Lung microvascular endothelial cell (primary cell): ENCODE data around the gene MAP2K3. TPM values are rescaled to one million over a fixed set of nuclear protein-coding genes. Genes with fewer than 3 reads are reported as not detected.

ENCODE experiments used
- DNase-seq, 2 donors: peaks; one replicate each; pipeline versions ENCODE4 v3.0.0 to v3.0.0-alpha.2; 2010; ENCODE audit warnings: low read depth in 2 of 2
- total RNA-seq: library from RNA; depleted of rRNA; stranded (reverse); fragments of >200 nt; gene quantifications from 2 replicates; pipeline ENCODE4 v1.2.1, GENCODE V29; 2014

The MAP2K3 gene
- total RNA-seq, 1 donor from 2014 or later, result 10.7 TPM

DNA sequence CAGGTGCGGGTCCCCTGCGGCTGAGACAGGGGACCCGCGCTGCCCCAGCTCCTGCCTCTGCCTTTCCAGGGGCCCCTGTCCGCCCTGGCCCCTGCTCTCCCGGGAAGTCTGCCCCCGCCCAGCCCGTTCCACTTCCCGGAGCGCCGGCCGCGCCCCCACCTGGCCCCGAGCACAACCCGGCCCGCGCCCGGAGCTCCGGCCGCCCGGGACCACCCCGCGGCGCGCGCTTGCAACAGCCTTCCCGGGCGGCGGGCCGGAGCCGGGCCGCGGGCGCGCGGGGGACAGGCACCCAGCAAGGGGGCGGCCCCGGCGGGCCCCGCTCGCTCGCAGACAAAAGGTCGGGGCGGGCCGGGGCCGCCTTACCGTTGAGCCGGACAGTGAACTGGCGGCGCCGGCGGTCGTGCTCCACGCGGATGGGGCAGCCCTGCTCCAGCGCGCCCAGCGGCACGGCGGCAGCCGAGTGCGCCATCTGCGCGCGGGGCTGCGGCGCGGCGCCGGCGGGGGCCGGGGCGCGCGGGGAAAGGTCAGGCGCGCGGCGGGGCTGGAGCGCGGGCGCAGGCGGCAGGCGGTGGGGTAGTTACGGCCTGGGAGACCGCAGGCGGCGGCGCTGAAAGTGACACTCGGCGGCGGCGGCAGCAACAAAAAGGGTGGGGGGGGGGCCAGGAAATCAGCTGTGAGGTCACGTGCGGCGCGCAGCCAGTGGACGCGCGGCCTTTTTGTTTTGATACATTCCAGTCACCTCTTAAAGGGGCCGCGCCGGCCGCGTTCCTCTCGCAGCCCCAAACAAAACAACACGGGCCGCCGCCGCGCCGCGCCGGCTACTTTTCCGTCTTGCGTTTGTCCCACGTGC, 31.5 kb upstream of the MAP2K3 start, which contains the start of gene NATD1:
NATD1 (minus strand) TSS at position 615 of the 850 bp plus-strand sequence; CDS start at position 469, 146 bp downstream.
- DNase-seq, result peak; percentile 87 to 91

DNA sequence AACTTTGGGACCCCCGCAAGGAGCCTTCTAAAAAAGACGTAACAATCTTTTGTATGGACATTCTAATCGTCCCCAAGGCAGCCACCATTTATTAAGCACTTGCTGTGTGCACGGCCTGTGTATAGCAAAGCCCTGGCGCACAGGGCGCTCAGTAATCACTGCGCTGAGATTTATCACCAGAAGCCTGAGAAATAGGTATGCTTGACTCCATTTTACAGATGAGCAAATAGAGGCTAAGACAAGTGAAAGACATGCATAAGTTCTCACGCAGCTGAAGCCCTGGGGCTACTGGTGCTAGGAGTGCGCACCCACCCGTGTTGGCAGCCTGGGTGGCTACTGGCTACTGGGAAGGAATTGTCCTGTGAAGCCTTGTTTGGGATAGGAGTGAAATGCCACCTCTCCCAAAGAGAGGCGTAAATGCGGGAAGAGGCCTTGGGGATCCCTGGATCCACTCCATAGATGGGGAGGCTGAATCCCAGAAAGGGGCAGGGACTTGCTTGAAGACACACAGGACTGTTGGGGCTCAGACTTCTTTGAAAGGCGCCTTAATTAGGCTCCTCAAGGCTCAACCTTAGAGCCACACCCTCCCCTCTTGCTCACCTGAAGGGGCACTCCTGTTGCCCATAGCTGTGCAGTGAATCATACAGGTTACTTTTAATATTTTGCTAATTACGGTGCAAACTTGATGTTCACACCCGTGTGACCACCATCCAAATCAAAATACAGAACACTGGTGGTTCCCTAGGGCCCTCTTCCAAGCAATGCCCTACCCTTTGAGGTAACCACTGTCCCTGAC, 30.7 kb upstream of the MAP2K3 start:
- no peak for DNase-seq

GRCh38 chr17:21258593-21258992, 25.9 kb upstream of the MAP2K3 start:
- DNase-seq, result no peak

GRCh38 chr17:21262259-21262993, 22.1 kb upstream of the MAP2K3 start:
- DNase-seq, result no peak

DNA sequence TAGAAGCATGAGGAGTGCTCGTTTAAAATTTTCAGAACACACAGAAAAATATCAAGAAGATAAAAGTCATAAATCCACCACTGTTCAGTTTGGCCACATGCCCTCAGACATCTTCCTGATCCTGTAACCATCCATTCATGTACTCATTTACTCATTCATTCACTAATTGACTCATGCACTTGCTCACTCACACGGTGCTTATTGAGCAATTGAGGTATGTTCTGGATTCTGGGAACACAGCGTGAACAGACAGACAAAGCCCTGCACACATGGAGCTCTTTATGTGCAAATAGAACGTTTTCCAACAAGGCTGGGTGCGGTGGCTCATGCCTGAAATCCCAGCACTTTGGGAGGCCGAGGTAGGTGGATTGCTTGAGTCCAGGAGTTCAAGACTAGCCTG, 21.1 kb upstream of the MAP2K3 start:
- no peak for DNase-seq

DNA sequence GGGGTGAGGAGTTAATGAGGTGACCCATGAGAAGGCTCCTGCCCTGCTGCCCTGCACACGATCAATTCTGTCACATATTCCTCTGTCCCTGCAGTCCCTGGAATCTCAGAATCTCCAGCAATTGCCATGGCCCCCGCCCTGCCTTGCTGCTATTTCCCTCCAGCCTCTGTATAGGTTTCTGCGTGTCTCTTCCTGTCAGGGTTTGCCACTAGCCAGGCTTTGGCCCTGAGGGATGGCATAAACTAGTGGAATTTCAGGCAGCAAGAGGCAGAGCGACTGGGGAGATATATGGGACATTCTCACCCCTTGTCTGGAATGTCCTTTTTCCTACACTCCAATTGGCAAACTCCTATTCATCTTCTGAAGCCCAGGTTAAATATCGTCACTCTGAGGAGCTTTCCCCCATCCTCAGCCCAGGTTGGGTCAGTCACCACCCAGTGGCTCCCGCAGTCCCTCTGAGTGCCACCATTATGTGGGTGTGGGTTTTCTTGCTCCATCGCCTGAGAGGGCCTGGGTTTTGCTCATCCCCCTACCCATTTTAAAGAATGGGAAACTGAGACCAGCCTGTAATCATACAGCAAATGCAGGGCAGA, 15.8 kb upstream of the MAP2K3 start:
- DNase-seq, result no peak

GRCh38 chr17:21269394-21269793, 15.1 kb upstream of the MAP2K3 start:
- no peak for DNase-seq

- no peak for DNase-seq
These were observed 12.9 kb upstream of the MAP2K3 start for GRCh38 chr17:21271454-21272183.

GRCh38 chr17:21272250-21272649, 12.3 kb upstream of the MAP2K3 start:
- DNase-seq, result no peak

DNA sequence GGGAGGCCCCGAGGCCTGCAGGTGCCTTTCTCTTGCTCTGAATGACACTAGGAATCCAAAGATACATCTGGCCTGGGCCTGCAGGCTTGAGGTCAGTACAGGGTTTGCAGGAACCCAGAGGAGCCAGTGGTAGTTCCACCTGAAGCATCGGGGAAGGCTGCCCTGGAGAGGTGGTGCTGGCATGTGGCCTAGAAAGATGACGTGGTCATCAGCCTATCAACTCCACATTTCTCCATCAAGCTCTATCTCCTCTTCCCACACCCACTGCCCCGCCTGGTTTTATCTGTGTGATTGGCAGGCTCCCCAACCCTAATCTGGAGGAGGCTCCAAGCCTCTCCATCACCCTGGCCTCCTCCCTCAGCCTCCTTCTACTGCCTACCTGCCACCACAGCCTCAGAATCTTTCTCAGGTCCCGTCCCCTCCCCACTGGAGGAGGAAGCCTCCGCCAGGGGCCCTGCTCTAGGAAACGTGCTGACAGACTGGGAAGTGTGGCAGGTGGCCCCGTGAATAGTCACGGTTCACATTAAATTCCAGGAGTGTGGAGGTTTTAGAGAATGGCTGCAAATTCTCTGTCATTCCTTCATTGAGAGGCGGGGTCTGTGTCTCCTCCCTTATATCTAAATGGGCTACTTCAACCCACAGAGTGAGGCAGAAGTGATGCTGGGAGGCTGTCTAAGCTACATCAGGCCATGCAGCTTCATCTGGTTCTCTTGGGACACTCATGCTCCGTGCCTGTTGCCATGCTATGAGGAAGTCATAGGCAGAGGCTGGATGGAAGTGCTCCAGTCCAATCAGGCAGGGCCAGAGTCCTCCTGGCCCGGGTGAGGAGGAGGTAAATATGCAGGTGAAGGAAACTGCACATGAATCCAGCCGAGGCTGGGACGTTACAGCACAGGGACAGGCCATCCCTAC, 11.4 kb upstream of the MAP2K3 start:
- no peak for DNase-seq

- DNase-seq, result no peak
These were observed 9.4 kb upstream of the MAP2K3 start for GRCh38 chr17:21275047-21275578.

- peak; percentile 77 to 81 for DNase-seq
These were observed 8.8 kb upstream of the MAP2K3 start for GRCh38 chr17:21275579-21276263.

DNA sequence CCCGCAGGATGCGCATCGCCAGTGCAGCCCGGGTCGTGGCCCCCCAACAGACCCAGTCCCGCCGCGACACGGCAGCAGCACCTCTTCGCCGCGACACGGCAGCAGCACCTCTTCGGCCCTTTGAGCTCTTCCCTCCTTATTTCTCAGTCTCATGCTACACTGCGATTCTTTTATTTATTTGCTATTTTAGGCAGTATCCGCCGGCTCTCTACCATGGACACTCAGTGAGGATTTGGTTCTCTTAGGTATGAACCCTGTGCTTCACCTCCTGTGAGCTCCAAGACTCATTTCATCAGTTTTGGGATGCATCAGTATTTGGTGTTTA, 8.3 kb upstream of the MAP2K3 start:
- no peak for DNase-seq

- DNase-seq, result no peak
These were observed 7.2 kb upstream of the MAP2K3 start for GRCh38 chr17:21277332-21277731.

- peak in 1 of 2 donors; percentile 58 for DNase-seq
These were observed 5.9 kb upstream of the MAP2K3 start for GRCh38 chr17:21278450-21279197.

DNA sequence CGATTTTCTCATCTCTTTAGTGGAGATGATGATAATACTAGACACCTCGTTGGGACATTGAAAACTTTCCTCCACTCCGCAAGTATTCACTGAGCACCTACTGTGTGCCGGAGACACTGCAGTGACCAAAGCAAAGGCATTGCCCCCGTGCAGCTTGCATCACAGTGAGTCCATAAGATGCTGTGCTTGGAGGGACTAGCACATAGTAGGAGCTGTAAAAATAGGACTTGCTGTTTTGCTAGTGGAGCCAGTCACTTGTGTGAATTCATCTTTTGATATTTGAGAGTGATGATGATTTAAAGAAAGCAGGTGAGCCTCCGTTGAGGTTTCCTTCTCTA, 5.3 kb upstream of the MAP2K3 start:
- no peak for DNase-seq

GRCh38 chr17:21279582-21279981, 4.9 kb upstream of the MAP2K3 start:
- no peak for DNase-seq

GRCh38 chr17:21280081-21280518, 4.4 kb upstream of the MAP2K3 start:
- peak; percentile 79 to 87 for DNase-seq
